Measurements from ENCODE around the gene TTC22.
A peak's percentile ranks its signal among the peaks of the same experiment; 100 is the strongest.
"Not testable (repeated sequence)": the region's sequence is repeated elsewhere in the genome, so short reads cannot be mapped to it uniquely, and the experiment has no call there.

The TTC22 gene

DNA sequence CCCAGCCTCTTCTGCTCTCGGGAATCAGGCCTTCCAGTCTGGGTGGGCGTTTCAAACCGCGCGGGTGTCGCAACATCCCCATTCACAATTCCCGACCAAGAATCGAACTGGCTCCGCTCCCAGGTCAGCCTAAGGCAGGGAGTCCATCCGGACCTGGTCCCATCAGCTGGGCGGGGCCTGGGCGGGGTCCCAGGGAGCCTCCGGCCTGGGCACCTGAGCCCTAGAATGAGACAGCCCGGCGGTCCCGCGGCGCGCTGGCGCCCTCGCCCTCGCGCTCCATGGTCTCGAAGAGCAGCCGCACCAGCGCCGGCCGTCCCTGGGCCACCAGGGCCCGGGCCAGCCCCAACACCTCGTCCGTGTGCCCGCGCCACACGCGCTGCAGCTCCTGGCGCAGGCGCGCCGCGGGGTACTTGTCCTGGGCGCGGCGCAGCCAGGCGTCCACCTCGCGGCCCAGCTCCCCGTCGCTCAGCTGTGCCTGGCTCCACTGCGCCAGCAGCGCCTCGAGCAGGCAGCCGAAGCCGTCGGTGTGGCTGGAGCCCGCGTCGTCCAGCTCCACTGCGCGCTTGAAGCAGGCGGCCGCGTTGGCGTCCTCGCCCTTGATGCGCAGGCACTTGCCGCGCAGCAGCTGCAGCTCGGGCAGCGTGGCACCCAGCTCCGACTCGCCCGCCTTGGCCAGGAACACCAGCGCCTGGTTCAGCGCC, 19.9 kb downstream of the TTC22 start:
- no peak for DNase-seq

- no peak for DNase-seq
Measured at GRCh38 chr1:54777431-54777830, 23.7 kb downstream of the TTC22 start.

DNA sequence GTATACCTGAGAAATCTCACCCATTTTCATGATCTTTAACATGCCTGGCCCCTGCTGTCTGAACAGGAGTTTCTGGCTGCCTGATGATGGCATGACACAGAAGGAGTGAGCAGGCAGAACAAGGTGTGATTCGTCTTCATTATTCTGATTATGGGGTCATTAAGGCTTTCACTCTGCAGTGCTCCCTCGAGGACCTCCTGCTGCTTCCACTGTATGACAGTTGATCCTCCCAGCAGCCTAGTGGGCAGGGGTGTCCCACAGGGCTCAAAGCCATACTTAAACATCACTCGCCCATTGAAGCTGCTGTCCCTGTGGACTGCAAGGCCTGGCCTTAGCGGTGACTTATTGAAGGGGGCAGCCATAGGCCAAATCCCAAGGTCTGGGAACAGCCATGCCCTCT, 24.1 kb downstream of the TTC22 start:
- no peak for DNase-seq

GRCh38 chr1:54775828-54776721, 25.0 kb downstream of the TTC22 start:
- not testable (repeated sequence) for DNase-seq

DNA sequence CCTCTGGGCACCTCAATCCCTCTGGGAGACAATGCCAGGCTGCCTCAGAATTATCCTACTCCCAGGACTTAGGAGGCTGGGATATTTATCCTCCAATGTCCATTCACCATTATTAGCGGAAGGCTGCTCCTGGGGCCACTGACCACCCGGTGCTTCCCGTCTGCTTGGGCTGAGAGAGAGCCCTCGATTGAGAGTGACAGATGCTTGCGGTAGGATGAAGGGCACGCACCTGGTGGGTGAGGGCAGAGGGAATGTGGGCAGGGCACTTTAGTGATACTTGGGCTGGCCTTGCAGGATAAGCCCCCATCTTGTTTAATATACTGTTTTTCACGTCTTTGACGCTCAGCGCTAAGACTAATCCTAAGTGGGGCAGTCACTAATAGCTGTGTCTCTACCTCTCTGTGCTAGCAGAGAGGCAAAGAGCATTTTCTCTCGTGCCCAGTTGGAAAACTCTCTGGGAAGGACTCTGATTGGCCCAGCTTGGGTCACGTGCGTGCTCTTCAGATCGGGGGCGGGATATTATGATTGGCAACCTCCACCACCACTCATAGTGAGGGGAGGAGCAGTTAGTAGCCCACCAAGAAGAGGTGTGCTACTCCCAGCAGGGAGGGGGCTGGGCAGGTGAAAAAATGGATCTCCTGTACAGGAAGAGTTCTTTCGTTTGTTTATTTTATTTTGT, 26.2 kb downstream of the TTC22 start:
- no peak for DNase-seq

DNA sequence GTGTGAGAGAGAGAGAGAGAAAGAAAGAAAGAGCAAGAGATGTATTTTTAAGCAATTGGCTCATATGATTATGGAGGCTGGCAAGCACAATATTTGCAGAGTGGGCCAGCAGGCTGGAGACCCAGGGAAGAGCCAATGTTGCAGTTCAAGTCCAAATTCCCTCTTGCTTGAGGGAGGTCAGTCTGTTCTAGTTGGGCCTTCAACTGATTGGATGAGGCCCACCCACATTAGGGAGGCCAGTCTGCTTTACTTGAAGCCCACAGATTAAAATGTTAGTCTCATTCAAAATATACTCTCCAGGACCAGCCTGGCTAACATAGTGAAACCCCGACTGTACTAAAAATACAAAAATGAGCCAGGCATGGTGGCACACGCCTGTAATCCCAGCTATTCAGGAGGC, 28.2 kb downstream of the TTC22 start:
- DNase-seq: no peak

GRCh38 chr1:54768093-54768492, 33.0 kb downstream of the TTC22 start:
- no peak for DNase-seq

DNA sequence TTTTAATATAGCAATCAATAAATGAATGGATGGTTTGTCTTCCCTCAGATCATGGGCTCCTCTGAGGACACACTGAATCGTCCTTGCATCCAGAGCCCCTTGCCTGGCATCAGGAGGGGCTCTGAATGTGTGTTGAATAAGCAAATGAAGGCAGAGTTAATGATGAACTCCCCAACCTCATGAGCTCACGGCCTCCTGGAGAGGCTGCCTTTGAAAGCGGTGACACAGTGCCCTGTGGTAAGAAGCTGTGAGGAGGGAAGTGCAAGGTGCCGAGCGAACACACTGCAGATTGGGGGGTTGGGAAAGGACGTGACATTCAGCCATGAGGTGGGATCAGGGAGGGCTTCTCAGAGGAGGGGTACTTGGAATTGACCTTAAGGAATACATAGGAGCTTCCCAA, 33.6 kb downstream of the TTC22 start:
- DNase-seq: no peak

DNA sequence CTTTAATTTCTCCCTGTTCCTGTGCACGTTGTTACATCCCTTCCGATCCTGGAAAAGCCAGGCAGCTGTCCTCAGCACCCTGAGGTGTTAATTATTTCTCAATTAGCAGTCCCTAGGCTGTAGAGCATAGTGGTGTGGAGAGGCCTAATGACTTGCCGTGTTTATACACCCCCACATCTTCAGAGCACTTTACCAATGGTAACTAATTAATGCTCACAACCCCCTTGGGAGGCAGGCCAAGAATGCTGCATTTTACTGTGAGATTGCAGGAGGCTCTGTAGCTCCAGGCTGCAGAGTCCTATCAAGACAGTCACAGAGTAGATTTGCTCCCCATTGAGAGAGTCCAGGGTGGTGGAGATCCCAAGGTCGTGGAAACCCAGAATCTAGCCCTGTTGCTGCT, 34.4 kb downstream of the TTC22 start:
- no peak for DNase-seq

- no peak for DNase-seq
Measured at GRCh38 chr1:54764922-54765561, 36.1 kb downstream of the TTC22 start.

DNA sequence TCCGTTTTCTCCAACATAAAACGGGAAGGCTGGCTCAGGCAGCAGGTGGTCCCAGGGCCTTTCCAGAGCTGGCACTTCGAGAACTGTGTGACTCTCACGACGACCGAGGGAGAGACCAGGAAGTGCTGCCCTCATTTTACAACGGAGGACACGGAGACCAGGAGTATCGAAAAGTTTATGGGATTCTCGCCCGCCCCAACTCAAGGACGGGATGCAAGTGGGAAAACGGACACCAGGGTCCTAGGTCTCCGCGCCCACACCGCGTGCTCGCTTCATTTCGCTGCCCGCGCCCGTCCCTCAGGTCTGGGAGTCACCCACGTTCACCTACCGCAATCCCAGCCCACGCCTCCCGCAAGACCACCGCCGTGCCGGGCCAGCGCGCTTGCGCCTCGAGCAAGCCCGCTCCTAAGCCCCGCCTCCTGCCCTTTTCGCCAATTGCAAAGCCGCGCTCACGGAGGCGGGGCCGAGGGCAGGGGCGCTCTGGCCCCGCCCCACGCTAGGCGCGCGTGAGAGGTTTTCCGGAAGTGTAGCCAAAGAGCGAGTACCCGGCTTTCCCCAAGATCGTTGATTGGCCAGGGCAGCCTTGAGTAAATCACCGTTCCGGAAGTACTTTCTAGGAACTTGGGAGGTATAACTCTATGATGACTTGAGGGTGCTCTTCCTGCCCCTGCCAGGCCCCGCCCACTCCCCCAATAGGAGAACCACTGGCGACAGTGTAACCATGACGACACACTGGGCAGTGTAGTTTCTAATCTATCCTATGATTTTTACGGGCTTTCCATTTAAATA, 36.8 kb downstream of the TTC22 start, which contains the start of gene PARS2:
Gene PARS2 (minus strand): TSS at position 391 of the 789 bp plus-strand sequence. CDS start 5,362 bp downstream, outside the sequence.
- peak; percentile 99 to 100 for DNase-seq

DNA sequence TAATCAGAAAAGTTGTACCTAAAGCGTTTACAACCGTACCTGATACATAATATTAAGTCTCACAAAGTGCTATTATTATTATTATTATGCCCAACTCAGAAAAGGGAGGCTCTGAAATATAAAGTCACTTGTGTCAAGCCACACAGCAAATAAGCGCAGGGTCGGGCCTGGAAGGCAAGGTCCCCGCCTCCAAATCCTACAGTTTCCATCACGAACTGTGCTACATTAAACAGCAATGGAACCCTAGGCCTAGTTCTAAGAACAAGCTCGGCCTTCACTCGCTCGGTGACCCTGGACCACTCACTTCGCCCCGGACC, 37.3 kb downstream of the TTC22 start:
- DNase-seq: peak in 1 of 2 experiments; percentile 42

DNA sequence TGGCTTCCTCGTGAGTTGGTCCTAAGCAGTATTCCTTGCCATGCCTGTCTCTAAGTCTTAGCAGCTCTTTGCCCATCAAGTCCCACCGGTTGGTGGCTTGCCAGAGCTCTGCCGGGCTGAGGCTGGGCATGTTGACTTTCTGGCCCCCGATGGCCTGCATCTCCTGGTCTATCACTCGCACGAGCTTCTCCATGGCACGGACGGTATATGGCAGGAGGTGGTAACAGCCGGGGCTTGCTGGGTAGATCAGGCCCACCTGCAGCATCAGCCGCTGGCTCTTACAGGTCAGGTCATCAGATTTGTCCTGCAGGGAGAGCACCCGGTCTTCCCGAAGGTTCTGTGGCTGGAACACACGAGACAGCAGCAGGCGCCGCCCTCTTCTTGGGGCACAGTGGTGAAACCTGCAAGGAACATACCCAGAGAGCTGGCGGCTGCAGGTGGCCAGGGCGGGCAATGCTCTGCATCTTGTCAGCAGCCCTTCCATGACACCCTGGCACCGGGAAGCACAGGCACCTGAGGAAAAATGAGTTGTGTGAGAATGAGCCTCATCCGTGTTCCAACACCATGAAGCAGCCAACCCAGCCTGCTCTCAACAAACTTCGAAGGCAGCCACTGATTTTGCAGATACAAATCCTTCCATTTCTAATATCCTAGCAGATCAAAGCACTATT, 42.3 kb downstream of the TTC22 start:
- no peak for DNase-seq

GRCh38 chr1:54757833-54758232, 43.3 kb downstream of the TTC22 start:
- DNase-seq: no peak

- DNase-seq: no peak
Measured at GRCh38 chr1:54754486-54755285, 46.4 kb downstream of the TTC22 start.

DNA sequence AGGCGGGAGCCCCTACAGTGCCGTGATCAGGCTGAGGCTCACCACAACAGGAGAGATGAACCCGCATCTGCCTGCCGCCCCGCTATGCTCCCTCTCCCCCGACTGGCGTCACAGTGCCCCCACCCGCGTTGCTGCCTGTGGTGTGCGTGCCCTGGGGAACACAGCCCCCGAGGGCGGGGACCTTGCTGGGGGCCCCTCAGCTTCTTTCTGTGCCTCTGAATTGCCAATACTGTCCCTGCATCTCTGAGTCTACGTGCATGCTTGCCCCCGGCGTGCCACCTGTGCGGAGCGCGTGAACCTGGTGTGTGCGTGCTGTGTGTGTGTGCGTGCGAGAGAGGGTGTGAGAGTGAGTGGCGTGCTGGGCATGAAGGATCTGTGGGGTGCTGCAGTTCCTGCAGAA, 47.1 kb downstream of the TTC22 start:
- DNase-seq: no peak

DNA sequence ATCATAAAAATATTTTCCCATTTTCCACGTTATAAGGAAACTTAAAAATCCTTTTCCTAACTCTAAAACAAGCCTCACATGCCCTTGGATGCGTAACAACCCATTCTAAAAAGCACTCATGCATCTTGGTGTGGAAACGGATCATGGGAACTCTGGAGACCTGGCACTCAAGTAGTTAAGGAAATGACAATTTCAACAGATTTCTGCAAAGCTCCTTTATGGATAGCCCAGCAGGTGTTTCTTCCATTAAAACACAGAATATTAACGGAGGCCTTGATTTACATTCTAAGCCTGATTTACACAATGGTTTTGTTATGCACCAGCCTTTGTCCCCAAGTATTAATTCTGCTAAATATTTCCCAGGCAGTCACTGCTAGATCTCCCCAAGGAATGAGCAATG, 49.7 kb downstream of the TTC22 start:
- DNase-seq: no peak

DNA sequence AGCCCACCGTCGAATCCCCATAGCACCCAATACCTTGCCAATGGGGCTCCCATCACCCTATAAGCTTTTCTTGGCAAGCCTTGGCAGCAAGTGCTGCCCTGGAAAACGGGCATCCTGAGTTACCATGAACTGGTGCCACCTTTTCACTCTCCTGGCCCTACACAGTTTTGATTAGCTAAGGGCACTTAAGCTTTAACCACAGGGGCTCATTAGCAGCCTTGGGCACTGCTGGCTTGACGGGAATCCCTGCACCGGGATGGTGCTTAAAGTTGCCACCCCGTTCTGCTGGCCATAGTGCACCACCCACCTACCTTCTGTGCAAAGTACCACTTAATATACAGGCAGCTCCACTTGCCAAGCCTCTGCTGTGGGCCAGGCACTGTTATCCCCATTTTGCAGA, 50.5 kb downstream of the TTC22 start:
- no peak for DNase-seq

DNA sequence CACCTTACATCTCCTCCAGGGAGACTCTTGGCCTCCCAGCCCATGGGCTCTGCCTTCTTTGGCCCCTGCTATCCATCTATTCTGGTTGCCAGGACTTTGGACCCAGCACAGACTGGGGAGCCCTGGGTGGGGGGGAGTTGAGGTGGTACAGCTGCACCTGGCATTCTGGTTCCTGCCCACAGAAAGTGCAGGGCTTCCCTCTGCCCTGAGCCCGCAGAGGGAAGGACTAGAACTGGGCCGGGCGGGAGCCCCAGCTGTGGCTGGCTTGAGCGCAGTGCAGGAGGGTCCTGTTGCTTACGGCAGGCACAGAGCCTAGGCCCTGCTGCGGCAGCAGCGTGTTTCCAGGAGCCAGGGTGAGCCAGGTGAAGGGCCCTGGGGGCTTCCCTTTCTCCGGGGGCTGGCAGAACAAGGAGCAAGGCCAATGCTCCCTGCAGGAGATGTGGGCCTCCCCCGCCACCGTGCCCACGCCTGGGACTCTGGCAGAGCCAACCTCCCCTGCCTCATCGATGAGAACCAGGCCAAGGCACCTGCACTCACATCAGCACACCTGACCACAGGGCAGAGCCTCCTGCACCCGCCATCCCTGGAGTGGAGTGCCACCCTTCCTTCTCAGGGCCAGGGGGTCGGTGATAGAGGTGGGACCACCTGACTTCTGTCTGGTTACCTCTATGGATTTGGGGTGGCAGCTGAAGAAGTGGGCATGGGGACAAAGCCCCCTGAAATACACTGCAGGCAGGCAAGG, 52.9 kb downstream of the TTC22 start:
- no peak for DNase-seq

GRCh38 chr1:54745864-54746263, 55.3 kb downstream of the TTC22 start:
- no peak for DNase-seq

Measured in Kasumi-1 (cell line).